H7 (cell line): Measurements from ENCODE around the gene PRKN. TPM values are rescaled to one million over a fixed set of nuclear protein-coding genes. Genes with fewer than 3 reads are reported as not detected.
"Not testable (repeated sequence)": the region's sequence is repeated elsewhere in the genome, so short reads cannot be mapped to it uniquely, and the experiment has no call there.

Experiments used
- DNase-seq: peaks from one replicate; pipeline ENCODE4 v3.0.0; 2012
- H3K27me3 ChIP-seq: 2 replicates; pipeline ENCODE4 v1.6.0; 2011; ENCODE audit warnings: mild to moderate bottlenecking, low read length; ENCODE audit not compliant: control insufficient read depth, insufficient read depth
- H3K36me3 ChIP-seq: replicated peaks from 2 replicates; pipeline ENCODE4 v1.5.1; 2011; ENCODE audit warnings: low read length; ENCODE audit not compliant: control insufficient read depth, insufficient read depth
- H3K4me3 ChIP-seq: 2 replicates; pipeline ENCODE4 v1.5.1; 2011; ENCODE audit warnings: low read depth, mild to moderate bottlenecking, control low read depth, low read length, moderate library complexity; ENCODE audit not compliant: insufficient read depth
- total RNA-seq: library from RNA; depleted of rRNA; stranded (reverse); fragments of >200 nt; shearing (Covaris generic); gene quantifications from 2 replicates; pipeline ENCODE4 v1.2.3, GENCODE V29; 2014

Gene PRKN
- total RNA-seq, 1 experiment from 2014 or later: 0.90 TPM

DNA sequence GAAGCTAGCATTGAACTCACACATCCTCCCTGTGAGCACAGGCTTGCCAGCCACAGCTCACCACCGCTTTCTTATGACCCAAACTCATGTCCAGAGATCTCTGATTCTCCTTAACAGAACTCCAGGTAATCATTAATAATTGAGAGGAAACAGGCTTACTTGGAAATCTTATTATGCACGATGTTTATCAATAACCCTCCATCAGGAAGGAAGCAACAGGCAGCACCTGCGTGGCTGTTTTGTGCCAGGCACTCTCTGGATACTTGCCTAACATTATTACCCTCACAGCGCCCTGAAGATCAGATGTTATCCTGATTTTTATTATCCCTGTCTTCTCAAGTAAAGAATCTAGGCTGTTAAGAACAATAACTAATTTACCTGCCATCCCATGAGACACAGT is 306.6 kb downstream of the PRKN start:
- DNase-seq: no peak
- H3K4me3 ChIP-seq: no peak overlapping the region
- no peaks in the 10 kb centered on the region for H3K27me3 ChIP-seq
- no peaks in the 10 kb centered on the region for H3K36me3 ChIP-seq

DNA sequence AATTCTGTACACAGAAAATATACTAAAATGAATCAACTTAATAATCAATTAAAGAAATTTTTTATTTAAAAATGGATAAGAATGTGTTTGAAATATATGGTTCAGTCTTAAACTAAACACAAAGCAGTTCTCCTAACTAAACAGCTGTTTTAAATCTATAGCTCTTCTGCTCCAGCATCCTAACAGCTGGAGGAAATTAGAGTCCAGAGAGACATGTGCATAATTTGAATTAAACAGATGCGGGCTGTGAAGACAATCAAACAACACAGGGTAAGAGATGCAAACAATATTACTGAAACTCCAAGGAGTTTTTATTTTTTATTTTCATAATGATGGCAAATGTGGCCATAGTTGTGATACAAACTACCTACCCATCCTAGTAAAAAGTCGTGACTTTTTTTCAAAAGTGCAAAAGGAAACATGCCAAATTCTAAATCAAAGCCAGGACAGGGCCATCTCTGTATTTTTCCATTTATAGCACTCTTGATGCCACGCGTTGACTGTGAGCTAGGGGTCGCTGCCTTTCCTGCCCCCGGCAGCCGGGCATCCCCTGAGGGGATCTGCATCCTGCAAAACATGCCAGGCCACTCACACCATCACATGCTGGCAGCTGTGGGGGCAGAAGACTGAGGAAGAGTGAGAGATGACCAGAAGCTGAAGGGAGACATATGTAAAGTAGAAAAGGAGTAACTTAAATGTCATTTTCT is 310.6 kb downstream of the PRKN start:
- no peaks in the 10 kb centered on the region for H3K27me3 ChIP-seq
- no peak overlapping the region for H3K4me3 ChIP-seq
- DNase-seq: no peak
- no peaks in the 10 kb centered on the region for H3K36me3 ChIP-seq

DNA sequence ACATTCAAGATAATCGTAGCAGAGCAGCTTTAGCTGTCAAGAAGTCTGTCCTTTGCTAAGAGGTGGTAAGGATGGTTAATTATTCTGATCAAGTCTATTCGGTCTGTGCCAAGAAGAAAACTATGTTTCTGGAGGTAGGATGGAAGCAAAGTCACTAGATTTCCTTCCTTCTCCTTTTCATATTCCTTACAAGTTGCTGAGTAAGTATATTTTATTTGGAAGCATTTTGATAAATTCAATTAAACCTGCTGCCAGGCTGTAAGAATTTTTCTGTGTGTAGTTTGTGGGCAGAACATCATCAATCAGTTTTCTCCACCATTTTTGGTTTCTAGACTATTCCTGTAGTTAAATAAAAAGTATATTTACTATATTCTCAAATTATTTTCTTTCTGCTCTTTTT is 311.3 kb downstream of the PRKN start:
- Histone ChIP-seq H3K36me3 (no peaks in the 10 kb centered on the region), H3K27me3 (no peaks in the 10 kb centered on the region), H3K4me3 (no peak overlapping the region)
- DNase-seq: no peak

DNA sequence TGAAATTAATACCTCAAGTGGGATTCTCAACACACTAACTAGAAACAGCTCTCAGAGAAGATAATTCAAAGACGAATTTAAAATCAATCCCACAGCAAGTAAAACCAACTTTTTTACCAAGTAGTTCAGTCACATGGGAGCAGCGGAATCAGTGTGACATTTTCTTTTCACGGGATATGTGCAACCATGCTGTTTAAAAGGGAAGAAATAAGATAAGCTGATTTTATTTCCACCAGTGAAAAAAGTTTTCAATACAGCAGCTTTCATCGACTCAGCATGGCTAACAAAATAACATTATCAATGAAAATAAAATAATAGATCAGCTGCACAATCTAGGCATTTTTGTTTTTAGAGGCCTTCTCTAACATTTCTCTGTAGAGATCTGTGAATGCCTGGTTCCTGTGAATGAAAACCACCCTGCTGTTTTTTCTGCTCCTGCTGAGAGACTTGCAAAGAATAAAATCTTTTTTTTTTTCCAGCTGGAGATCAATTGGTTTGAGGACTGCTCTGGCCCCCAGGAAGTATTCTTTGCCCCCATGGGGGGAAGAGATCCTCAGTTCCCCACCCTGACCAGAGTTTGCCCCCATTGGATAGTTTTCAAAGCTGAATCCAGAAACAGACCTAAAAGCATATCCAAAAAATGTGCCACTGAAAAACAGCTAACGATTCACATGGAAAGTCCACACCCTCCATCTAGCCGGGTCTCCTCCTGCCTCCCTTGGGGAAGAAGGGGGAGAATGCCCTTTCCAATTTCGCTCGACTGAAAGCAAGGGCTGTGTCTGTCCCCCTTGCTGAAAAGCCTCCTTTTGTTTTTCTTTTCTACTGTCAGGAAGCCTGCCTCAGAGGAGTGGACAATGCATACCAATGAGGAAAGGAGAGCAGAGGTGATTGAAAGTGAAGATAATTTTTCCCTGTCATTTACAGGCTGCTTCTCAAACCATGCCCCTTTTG is 317.6 kb downstream of the PRKN start:
- no peak overlapping the region for H3K4me3 ChIP-seq
- peak; percentile 47 for DNase-seq
- no peaks in the 10 kb centered on the region for H3K36me3 ChIP-seq
- no peaks in the 10 kb centered on the region for H3K27me3 ChIP-seq

DNA sequence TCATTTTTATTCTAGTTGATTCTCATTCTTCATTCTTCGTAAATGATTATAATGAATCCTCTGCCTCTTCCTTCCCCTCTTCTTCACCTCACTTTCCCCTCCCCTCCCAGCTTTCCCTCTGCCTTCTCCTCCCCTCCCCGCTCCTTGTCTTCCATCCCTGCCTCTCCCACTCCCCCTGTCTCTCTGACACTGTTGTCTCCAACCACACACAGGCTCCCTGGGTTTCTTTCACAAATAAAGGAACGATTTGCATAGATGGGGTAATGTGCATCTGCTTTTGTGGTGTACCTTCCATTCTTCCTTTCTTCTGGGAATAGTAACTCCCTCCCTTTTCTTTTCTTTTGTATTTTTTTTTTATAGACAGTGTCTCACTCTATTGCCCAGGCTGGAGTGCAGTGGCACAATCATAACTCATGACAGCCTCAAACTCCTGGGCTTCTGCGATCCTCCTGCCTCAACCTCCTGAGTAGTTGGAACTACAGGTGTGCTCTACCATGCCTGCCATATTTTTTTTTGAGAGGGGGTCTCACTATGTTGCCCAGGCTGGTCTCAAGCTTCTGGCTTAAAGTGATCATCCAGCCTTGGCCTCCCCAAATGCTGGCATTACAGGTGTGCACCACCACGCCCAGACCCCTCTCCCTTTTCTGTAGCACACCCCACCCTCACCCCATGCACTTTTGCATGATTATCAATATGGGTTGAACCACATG is 318.6 kb downstream of the PRKN start:
- no peak overlapping the region for H3K4me3 ChIP-seq
- DNase-seq: peak; percentile 19
- no peaks in the 10 kb centered on the region for H3K36me3 ChIP-seq
- no peaks in the 10 kb centered on the region for H3K27me3 ChIP-seq

DNA sequence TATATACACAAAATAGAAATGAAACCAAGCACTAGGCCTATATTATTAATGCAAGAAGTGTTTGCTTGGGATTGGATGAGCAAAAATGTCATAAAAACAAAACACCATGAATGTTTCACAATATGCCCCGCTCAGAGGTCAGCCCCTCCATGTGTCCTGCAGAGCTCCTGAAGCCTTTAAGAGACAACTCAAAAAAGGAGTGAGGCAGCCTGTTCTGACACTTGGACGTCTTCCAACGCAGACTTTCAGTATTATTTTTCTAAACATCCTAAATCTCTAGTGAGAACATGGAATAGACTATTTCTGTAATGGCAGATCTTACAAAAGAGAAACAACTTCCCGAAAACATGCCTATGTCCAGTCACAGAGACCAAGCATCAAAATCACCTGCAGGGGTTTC is 322.6 kb downstream of the PRKN start:
- Histone ChIP-seq H3K4me3 (no peak overlapping the region), H3K36me3 (no peaks in the 10 kb centered on the region), H3K27me3 (no peaks in the 10 kb centered on the region)
- no peak for DNase-seq

DNA sequence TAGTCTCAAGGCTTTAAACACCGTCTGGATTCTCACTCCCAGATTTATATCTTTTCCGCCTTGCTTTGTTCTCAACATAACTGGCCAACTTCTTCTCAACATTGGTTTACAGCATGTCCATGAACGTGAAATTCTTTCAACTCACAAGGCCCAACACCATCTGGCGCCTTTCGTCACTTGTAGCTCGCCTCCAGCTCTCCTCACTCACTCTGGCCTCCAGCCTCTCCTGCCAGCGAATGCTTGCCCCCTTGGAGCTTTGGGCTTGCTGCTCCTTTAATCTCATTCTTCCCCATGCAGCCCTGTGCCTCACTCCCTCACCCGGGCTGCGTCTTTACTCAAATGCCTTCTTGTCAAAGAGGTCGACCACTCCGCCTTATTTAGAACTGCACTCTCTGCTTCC is 324.5 kb downstream of the PRKN start:
- Histone ChIP-seq H3K36me3 (no peaks in the 10 kb centered on the region), H3K27me3 (no peaks in the 10 kb centered on the region), H3K4me3 (no peak overlapping the region)
- DNase-seq: no peak

DNA sequence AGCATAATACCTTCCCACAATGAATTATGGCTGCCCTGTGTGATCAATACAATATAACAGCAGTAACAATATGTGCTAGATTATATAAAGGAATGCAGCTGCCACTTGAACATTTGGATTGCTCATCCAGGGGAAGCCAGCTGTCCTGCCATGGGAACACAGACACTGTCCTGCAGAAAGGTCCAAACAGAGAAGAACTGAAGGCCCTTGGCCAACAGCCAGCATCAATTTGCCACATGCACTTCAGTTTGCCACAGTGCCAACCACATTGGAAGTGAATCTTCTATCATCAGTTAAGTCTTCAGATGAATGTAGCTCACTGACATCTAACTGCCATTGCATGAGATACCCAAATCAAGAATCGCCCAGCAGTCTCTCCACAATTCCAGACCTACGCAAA is 332.4 kb downstream of the PRKN start:
- H3K4me3 ChIP-seq: no peak overlapping the region
- no peaks in the 10 kb centered on the region for H3K27me3 ChIP-seq
- DNase-seq: no peak
- no peaks in the 10 kb centered on the region for H3K36me3 ChIP-seq

DNA sequence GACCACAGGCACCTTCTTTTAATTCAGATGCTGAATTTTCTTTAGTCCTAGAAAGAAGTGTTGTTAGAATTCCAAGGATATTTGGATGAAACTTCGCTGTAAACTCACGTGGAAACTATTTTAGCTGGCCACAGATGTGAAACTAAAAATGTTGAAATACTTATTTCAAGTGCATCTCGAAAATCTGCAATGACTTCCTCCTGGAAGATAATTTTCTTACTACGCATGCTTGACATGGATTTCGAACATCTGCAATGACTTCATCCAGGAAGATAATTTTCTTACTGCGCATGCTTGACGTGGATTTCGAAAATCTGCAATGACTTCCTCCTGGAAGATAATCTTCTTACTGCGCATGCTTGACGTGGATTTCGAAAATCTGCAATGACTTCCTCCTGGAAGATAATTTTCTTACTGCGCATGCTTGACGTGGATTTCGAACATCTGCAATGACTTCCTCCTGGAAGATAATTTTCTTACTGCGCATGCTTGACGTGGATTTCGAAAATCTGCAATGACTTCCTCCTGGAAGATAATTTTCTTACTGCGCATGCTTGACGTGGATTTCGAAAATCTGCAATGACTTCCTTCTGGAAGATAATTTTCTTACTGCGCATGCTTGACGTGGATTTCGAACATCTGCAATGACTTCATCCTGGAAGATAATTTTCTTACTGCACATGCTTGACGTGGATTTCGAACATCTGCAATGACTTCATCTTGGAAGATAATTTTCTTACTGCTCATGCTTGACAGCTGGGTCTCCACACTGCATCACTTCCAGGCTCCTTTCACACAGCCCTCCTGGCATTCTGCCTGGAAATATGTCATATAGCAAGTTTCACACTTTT is 336.4 kb downstream of the PRKN start:
- H3K36me3 ChIP-seq, H3K4me3 ChIP-seq, DNase-seq, H3K27me3 ChIP-seq: not testable (repeated sequence)

DNA sequence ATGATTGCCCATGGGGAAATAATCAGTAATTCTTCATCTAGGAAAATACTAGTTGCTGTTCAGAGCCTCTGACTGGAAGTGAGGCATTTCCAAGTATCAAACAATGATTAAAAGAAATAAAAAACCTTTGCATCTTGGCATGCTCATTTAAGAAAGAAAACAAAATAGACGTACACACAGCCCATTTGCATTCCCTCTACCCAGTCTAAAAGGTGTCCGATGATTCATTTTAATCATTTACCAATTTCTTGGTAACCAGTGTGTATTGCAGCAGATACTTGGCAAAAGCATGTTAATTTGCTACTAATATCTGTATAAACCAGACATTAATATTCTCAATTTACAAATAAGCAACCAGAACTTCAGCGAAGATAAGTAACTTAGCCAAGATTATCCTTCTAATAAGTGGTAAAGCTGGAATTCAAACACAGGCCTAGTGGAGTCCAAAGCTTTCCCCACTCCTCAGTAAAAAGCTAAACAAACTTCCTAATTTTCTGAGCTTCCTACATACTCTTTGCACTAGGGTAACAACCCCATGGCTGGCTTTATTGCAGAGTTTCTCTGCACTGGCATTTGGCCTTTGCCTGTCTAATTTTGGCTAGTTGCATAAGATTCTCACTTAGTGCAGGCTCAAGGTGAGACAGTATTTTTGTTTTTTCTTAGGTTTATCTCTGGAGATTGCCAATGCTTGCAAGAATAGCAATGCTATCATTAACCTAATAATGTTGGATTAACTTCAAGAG is 338.1 kb downstream of the PRKN start:
- DNase-seq: no peak
- Histone ChIP-seq H3K4me3 (no peak overlapping the region), H3K36me3 (no peaks in the 10 kb centered on the region), H3K27me3 (no peaks in the 10 kb centered on the region)

DNA sequence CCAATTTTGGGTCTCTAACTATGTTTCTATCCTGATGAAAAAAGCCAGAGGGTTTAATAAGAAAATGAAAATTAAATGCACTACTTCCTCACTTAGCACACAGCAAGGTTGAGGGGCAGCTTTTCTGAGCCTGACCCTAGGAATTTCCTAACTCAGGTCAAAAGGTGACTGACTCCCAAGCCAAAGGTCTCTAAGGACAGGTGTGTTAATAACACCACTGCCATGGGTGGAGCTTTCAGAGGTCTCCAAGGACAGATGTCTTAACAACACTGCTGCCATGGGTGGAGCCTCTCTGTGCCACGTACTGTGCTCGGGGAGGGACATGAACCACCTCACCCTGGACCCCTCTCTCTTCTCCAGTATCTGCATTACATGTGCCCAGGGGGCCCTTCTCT is 339.2 kb downstream of the PRKN start:
- no peak overlapping the region for H3K4me3 ChIP-seq
- H3K27me3 ChIP-seq: no peaks in the 10 kb centered on the region
- DNase-seq: no peak
- no peaks in the 10 kb centered on the region for H3K36me3 ChIP-seq

DNA sequence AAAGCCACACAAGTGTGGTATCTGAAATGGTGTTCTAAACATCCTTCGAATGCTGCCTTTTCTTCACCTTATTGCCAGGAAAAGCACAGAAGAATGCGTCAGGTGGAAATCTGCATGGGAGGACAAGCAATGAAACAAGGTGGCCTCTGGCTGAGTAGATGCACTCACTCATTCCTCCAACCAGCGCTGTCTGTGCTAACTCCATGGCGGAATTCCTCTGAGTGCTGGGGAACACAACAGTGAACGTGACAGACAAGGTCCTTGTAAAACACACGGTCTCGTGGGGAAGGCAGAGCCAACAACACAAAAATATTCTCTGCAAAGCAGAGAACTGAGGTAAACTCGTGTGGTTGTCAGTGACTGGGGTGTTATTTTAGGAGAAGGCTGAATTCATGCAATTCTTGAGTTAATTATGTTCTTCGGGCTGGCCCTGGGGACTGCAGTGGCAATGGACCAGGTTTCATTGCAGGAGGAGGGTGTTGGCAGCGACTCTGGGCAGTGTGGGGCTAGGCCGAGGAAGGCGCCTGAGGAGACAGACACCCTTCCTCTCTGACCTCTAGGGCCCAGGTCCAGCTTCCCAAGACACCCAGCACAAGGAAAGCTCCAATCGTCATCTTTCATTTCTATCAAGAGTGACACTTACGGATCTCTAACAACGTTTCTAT is 339.7 kb downstream of the PRKN start:
- DNase-seq: no peak
- Histone ChIP-seq H3K36me3 (no peaks in the 10 kb centered on the region), H3K4me3 (no peak overlapping the region), H3K27me3 (no peaks in the 10 kb centered on the region)

DNA sequence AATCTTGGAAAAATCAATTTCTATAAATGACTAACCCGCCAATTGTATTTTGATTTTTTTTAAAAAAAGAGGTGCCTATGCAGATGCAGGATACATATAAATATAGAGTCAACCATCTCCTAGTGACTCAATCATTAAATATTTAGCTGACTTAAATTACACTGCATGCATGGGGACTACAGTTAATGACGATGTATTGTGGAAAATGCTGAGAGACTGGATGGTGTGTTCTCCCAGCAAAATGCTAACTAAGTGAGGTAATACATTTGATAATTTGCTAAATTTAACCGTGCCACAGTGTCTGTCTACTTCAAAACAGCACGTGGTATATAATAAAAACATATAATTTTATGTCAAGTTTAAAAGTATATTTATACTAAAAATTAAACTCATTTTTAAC is 341.6 kb downstream of the PRKN start:
- H3K4me3 ChIP-seq: no peak overlapping the region
- DNase-seq: no peak
- no peaks in the 10 kb centered on the region for H3K27me3 ChIP-seq
- H3K36me3 ChIP-seq: no peaks in the 10 kb centered on the region
